Urinary bladder (tissue), 4 donors: ENCODE data around the gene TENT5C. TPM values are rescaled to one million over a fixed set of nuclear protein-coding genes. Genes with fewer than 3 reads are reported as not detected.

ENCODE experiments used
- DNase-seq: peaks from one replicate; pipeline ENCODE4 v3.0.0-alpha.2; 2015; ENCODE audit errors: extremely low spot score
- H3K27ac ChIP-seq: one replicate; pipeline ENCODE4 v1.5.1; 2013; ENCODE audit warnings: low read depth, mild to moderate bottlenecking, moderate library complexity
- H3K36me3 ChIP-seq: one replicate; pipeline ENCODE4 v1.6.1; 2013; ENCODE audit warnings: mild to moderate bottlenecking, moderate library complexity; ENCODE audit not compliant: insufficient read depth
- H3K4me1 ChIP-seq: one replicate; pipeline ENCODE4 v1.6.1; 2013; ENCODE audit warnings: mild to moderate bottlenecking, moderate library complexity; ENCODE audit not compliant: insufficient read depth
- H3K4me3 ChIP-seq: one replicate; pipeline ENCODE4 v1.5.1; 2013; ENCODE audit warnings: low read depth, low read length
- WGBS: extraction: QIAGEN DNeasy Blood & Tissue Kit; methylation state at CpG from one replicate; pipeline ENCODE4 v1.1.7; 2013; 5-methylcytosine and 5-hydroxymethylcytosine counted together
- polyA plus RNA-seq: library from polyadenylated mRNA; stranded (reverse); fragments of 200-250 nt; gene quantifications from one replicate; pipeline ENCODE4 v1.2.3, GENCODE V29; 2013
- total RNA-seq: library from RNA; depleted of rRNA; stranded (reverse); fragments of >200 nt; gene quantifications from one replicate; pipeline ENCODE4 v1.2.3, GENCODE V29; 2014
- donor health status: healthy with polysubstance abuse.
- donor health status: healthy.

Gene TENT5C
- total and polyA plus RNA-seq, 2 donors: 2.3 to 15.4 TPM

GRCh38 chr1:117646007-117646811 lies 40.4 kb downstream of the TENT5C start:
- Histone ChIP-seq H3K36me3 (no peaks in the 10 kb centered on the region), H3K4me3 (no peak overlapping the region), H3K4me1 (no peaks in the 10 kb centered on the region), H3K27ac (no peak overlapping the region)
- DNase-seq: no peak
- WGBS: 83% methylated on average over 10 of the region's 10 CpGs

- Histone ChIP-seq H3K4me3 (no peak overlapping the region), H3K27ac (no peak overlapping the region), H3K36me3 (no peaks in the 10 kb centered on the region), H3K4me1 (no peaks in the 10 kb centered on the region)
- no peak for DNase-seq
- WGBS: 90% methylated on average over 12 of the region's 12 CpGs
Measured at GRCh38 chr1:117646956-117647355, 41.1 kb downstream of the TENT5C start.

DNA sequence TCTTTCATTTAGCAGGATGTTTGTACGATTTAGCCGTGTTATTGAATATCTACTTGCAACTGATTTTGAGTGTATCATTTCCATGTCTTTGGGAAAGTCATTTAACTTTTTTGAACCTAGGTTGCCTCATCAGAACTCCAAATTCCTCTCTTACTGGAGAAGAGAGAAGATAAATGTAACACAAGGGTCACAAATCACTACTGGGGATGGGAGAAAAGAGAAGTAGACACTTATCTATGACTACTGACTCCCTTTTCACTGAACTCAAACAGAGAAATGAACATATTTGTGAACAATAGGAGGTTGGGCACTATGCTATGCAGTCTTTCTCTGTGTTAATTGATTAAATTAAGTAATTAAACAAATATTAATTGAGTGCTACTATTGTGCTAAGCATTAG lies 42.2 kb downstream of the TENT5C start:
- Histone ChIP-seq H3K27ac (no peak overlapping the region), H3K4me1 (no peaks in the 10 kb centered on the region), H3K4me3 (no peak overlapping the region), H3K36me3 (no peaks in the 10 kb centered on the region)
- WGBS: 70% methylated on average over 2 of the region's 2 CpGs
- no peak for DNase-seq

GRCh38 chr1:117650840-117651568 lies 45.2 kb downstream of the TENT5C start:
- 90% methylated on average over 6 of the region's 6 CpGs for WGBS
- Histone ChIP-seq H3K4me3 (no peak overlapping the region), H3K27ac (no peak overlapping the region), H3K4me1 (no peaks in the 10 kb centered on the region), H3K36me3 (no peaks in the 10 kb centered on the region)
- no peak for DNase-seq

GRCh38 chr1:117651616-117652015 lies 45.8 kb downstream of the TENT5C start:
- no peak overlapping the region for H3K4me3 ChIP-seq
- WGBS: 96% methylated on average over 4 of the region's 4 CpGs
- no peaks in the 10 kb centered on the region for H3K4me1 ChIP-seq
- no peak overlapping the region for H3K27ac ChIP-seq
- no peak for DNase-seq
- no peaks in the 10 kb centered on the region for H3K36me3 ChIP-seq

- H3K4me1 ChIP-seq: no peaks in the 10 kb centered on the region
- 96% methylated on average over 2 of the region's 2 CpGs for WGBS
- H3K4me3 ChIP-seq: no peak overlapping the region
- H3K36me3 ChIP-seq: no peaks in the 10 kb centered on the region
- no peak for DNase-seq
- H3K27ac ChIP-seq: no peak overlapping the region
Measured at GRCh38 chr1:117652421-117652820, 46.6 kb downstream of the TENT5C start.

DNA sequence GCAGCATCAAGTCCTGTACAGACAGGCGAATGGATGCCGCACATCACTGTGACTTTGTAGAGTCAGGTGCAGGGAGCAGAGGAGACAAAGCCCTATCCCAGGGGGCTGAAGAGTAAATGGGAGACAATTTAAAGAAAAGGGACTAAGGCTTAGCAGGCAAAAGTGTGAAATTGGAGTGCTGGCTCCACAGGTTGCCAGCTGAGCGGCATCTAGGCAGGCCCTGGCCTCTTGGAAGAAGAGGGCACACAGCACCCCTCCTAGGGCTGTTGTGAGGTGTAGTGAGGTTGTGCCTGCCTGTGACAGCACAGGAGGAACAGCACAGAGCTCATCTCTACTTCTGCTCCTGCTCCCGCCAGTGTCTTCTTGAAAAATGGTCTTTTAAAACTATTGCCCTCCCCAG lies 47.3 kb downstream of the TENT5C start:
- H3K4me3 ChIP-seq: no peak overlapping the region
- 98% methylated on average over 4 of the region's 4 CpGs for WGBS

GRCh38 chr1:117653732-117654492 lies 48.1 kb downstream of the TENT5C start:
- no peak overlapping the region for H3K27ac ChIP-seq
- peaks cover 1% of the 10 kb centered on the region for H3K4me1 ChIP-seq
- DNase-seq: no peak
- H3K4me3 ChIP-seq: no peak overlapping the region
- H3K36me3 ChIP-seq: no peaks in the 10 kb centered on the region
- 63% methylated on average over 11 of the region's 11 CpGs for WGBS

More for the DNA sequence above, 47.3 kb downstream of the TENT5C start:
- Histone ChIP-seq H3K27ac (no peak overlapping the region), H3K36me3 (no peaks in the 10 kb centered on the region), H3K4me1 (no peaks in the 10 kb centered on the region)
- DNase-seq: no peak

GRCh38 chr1:117654493-117655219 lies 48.8 kb downstream of the TENT5C start:
- Histone ChIP-seq H3K27ac (no peak overlapping the region), H3K4me3 (no peak overlapping the region), H3K4me1 (peaks cover 1% of the 10 kb centered on the region), H3K36me3 (no peaks in the 10 kb centered on the region)
- WGBS: 85% methylated on average over 6 of the region's 6 CpGs
- DNase-seq: no peak

DNA sequence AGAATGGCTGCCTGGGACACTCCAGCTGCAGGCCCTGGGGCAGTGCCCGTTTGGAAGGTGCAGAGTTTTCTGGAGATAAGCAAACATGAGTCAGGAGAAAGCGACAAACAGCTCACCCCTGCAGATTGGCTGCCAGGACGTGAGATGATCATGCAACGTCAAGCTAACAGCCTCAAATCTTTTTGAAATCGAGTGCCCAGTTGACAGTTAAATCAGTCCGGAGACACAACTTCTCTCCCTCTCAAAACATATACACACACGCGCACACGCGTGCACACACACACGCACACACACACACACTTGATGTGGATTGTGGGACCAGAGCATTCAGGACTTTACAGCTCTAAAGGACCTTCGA lies 49.4 kb downstream of the TENT5C start:
- 85% methylated on average over 12 of the region's 12 CpGs for WGBS
- H3K36me3 ChIP-seq: no peaks in the 10 kb centered on the region
- no peak overlapping the region for H3K4me3 ChIP-seq
- H3K4me1 ChIP-seq: peaks cover 1% of the 10 kb centered on the region
- DNase-seq: no peak
- H3K27ac ChIP-seq: no peak overlapping the region

- DNase-seq: no peak
- 84% methylated on average over 10 of the region's 10 CpGs for WGBS
- Histone ChIP-seq H3K4me1 (peaks cover 1% of the 10 kb centered on the region), H3K36me3 (no peaks in the 10 kb centered on the region), H3K27ac (no peak overlapping the region), H3K4me3 (no peak overlapping the region)
Measured at GRCh38 chr1:117656202-117656641, 50.4 kb downstream of the TENT5C start.

DNA sequence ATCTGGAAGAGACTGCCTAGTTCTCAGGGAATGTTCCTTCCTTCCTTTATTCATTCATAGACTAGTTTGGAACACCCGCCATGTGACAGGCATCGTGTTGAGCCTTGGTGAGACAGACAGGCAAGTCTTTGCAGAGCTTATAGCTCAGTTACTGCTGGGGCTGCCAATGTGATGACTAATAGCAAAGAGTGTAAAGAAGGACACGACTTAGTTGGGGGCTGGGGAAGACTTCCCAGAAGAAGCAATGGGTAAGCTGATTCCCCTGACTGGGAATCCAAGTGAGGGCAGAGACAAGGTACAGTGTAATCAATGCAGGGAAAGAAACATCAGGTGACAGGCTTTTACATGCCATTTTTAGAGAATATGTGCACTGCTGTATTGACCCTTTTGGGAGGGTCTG lies 51.2 kb downstream of the TENT5C start:
- H3K4me3 ChIP-seq: no peak overlapping the region
- WGBS: 27% methylated on average over 3 of the region's 3 CpGs
- H3K4me1 ChIP-seq: peaks cover 1% of the 10 kb centered on the region
- H3K36me3 ChIP-seq: no peaks in the 10 kb centered on the region
- H3K27ac ChIP-seq: no peak overlapping the region
- DNase-seq: no peak

GRCh38 chr1:117657949-117658660 lies 52.3 kb downstream of the TENT5C start:
- Histone ChIP-seq H3K4me3 (no peak overlapping the region), H3K4me1 (peaks cover 1% of the 10 kb centered on the region), H3K27ac (no peak overlapping the region), H3K36me3 (no peaks in the 10 kb centered on the region)
- 96% methylated on average over 5 of the region's 5 CpGs for WGBS
- no peak for DNase-seq
